ENCODE data around the gene MIOX. TPM values are rescaled to one million over a fixed set of nuclear protein-coding genes. Genes with fewer than 3 reads are reported as not detected.

MIOX gene
- total and polyA plus RNA-seq, 2 experiments from 2014 or later = not detected

GRCh38 chr22:50525858-50526107, 39.1 kb downstream of the MIOX start:
- H3K9me2 ChIP-seq (ENCODE audit: insufficient read depth) = no peaks in the 10 kb centered on the region
- H3F3A ChIP-seq (replicated peaks; ENCODE audit: low read depth) = peaks cover 4% of the 10 kb centered on the region
- H4K20me1 ChIP-seq (replicated peaks; ENCODE audit: insufficient read depth) = no peaks in the 10 kb centered on the region; the same call in 1 of the 2 replicates
- H3K27ac ChIP-seq (ENCODE audit: low read depth) = no peak overlapping the region
- peak; percentile 25 for ATAC-seq
- H3K79me2 ChIP-seq (replicated peaks; ENCODE audit: insufficient read depth) = no peaks in the 10 kb centered on the region
- Mint-ChIP-seq H3K4me1 (peaks cover 11% of the 10 kb centered on the region), H3K36me3 (ENCODE audit: low read depth) (peaks cover 9% of the 10 kb centered on the region), H3K9me3 (peaks cover 4% of the 10 kb centered on the region; the same call in 2 of the 3 replicates), H3K27ac (no peak overlapping the region), H3K27me3 (ENCODE audit: insufficient read depth, low read depth, poor library complexity) (peaks cover 44% of the 10 kb centered on the region), H3K4me3 (peak overlapping the region; percentile 89)
- no peak for DNase-seq (ENCODE audit: low spot score)
- no peak overlapping the region for H2AFZ ChIP-seq
- peak overlapping the region; percentile 84 for H3K4me3 ChIP-seq
- H3K36me3 ChIP-seq (ENCODE audit: insufficient read depth) = no peaks in the 10 kb centered on the region
- TF ChIP-seq STAT1 (IDR thresholded peaks at IDR 0.05; ENCODE audit: unreplicated experiment) = no peak
- TF ChIP-seq, protein P1, sequence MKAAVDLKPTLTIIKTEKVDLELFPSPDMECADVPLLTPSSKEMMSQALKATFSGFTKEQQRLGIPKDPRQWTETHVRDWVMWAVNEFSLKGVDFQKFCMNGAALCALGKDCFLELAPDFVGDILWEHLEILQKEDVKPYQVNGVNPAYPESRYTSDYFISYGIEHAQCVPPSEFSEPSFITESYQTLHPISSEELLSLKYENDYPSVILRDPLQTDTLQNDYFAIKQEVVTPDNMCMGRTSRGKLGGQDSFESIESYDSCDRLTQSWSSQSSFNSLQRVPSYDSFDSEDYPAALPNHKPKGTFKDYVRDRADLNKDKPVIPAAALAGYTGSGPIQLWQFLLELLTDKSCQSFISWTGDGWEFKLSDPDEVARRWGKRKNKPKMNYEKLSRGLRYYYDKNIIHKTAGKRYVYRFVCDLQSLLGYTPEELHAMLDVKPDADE (IDR thresholded peaks at IDR 0.05) = 0 out of 2 replicates have a peak, but pooled peaks have one; percentile 11
- H3K4me2 ChIP-seq = peak overlapping the region; percentile 94
- H3K27me3 ChIP-seq (ENCODE audit: insufficient read depth) = peaks cover 42% of the 10 kb centered on the region
- no peaks in the 10 kb centered on the region; the same call in 1 of the 2 replicates for H3K4me1 ChIP-seq (ENCODE audit: insufficient read depth)

DNA sequence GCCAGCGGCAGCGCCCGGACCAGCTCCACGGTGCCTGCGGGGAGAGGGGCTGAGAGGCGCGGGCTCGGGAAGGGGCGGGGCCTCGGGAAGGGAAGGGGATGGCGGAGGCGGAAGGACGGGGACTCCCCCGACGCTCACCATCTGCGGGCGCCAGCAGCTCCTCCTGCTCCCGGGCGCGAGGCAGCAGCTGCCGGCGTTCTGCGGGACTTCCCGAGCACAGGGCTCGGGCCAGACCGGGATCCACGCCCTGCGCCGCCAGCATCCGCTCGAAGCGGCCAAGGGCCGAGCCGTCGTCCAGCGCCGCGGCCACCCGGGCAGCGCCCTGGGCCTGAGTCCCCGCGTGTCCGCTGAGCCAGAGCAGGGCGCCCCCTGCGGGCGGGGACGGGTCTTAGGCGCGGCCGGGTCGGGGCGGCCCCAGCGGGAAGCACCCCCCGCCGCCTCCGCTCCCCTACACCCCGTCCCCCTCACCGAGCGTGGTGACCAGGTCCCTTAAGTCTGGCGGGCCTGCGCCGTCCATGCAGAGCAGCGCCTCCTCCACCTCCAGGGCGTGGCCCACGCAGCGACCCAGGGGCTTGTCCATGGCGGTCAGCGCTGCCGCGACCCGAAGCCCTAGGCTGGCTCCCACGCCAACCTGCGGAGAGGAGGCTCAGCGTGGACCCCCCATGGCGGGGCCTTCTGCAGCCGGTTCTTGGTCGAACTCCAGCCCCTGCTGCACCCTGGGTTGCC, 39.6 kb downstream of the MIOX start:
- Histone ChIP-seq H3K27me3 (ENCODE audit: insufficient read depth) (peaks cover 47% of the 10 kb centered on the region), H4K20me1 (replicated peaks; ENCODE audit: insufficient read depth) (no peaks in the 10 kb centered on the region; the same call in 1 of the 2 replicates), H3K4me2 (peak overlapping the region; percentile 94), H3K79me2 (replicated peaks; ENCODE audit: insufficient read depth) (no peaks in the 10 kb centered on the region), H3K4me1 (ENCODE audit: insufficient read depth) (peaks cover 3% of the 10 kb centered on the region; the same call in 1 of the 2 replicates), H3K36me3 (ENCODE audit: insufficient read depth) (no peaks in the 10 kb centered on the region), H3K27ac (ENCODE audit: low read depth) (no peak overlapping the region), H3F3A (replicated peaks; ENCODE audit: low read depth) (peaks cover 4% of the 10 kb centered on the region), H2AFZ (no peak overlapping the region), H3K9me2 (ENCODE audit: insufficient read depth) (no peaks in the 10 kb centered on the region), H3K4me3 (peak overlapping the region; percentile 84)
- Mint-ChIP-seq H3K4me3 (peak overlapping the region; percentile 68), H3K27me3 (ENCODE audit: insufficient read depth, low read depth, poor library complexity) (peaks cover 49% of the 10 kb centered on the region), H3K27ac (no peak overlapping the region), H3K4me1 (peaks cover 11% of the 10 kb centered on the region), H3K9me3 (peaks cover 4% of the 10 kb centered on the region; the same call in 2 of the 3 replicates), H3K36me3 (ENCODE audit: low read depth) (peaks cover 9% of the 10 kb centered on the region)
- DNase-seq (ENCODE audit: low spot score) (peak; percentile 75), ATAC-seq (peak; percentile 25)
- TF ChIP-seq, protein P1 (IDR thresholded peaks at IDR 0.05) = peak; percentile 2; the same call in 1 of the 2 replicates
- TF ChIP-seq POLR2AphosphoS5 (IDR thresholded peaks at IDR 0.05; ENCODE audit: low read depth) = no peak
- TF ChIP-seq ZNF331 (CRISPR knock-in tag; IDR thresholded peaks at IDR 0.05; ENCODE audit: low read depth) = no peak
- no peak for TF ChIP-seq EZH2 (IDR thresholded peaks at IDR 0.05; ENCODE audit: low read depth, unreplicated experiment)
- TF ChIP-seq CTCF (conservative IDR thresholded peaks at IDR 0.05; ENCODE audit: low read depth in 2 of 2) = peak; percentile 26 to 46
- no peak for TF ChIP-seq CREB1 (CRISPR knock-in tag; IDR thresholded peaks at IDR 0.05; ENCODE audit: low read depth)
